Lung (tissue), 12 donors: Measurements from ENCODE around the gene SEMA5A. TPM values are rescaled to one million over a fixed set of nuclear protein-coding genes. Genes with fewer than 3 reads are reported as not detected.
A peak's percentile ranks its signal among the peaks of the same experiment; 100 is the strongest.

Experiments used
- ATAC-seq: fragments of 200-7000 bp; cut with Tn5 transposase; one replicate; pipeline ENCODE4 v1.9.1; 2020; ENCODE audit warnings: moderate number of reproducible peaks; ENCODE audit not compliant: insufficient read depth, low FRiP score
- DNase-seq, 3 donors: peaks; one replicate each; pipeline ENCODE4 v3.0.0-alpha.2; 2013 to 2017
- H3K27ac ChIP-seq, 2 donors: one replicate each; pipeline ENCODE4 v1.5.1; 2013; ENCODE audit warnings: mild to moderate bottlenecking in 2 of 2, moderate library complexity in 2 of 2, control low read depth in 1 of 2, inconsistent platforms in 1 of 2, low read depth in 1 of 2, low read length in 1 of 2
- H3K27me3 ChIP-seq, 3 donors: one replicate each; pipeline ENCODE4 v1.5.1; 2013; ENCODE audit warnings: low read length in 2 of 3; ENCODE audit not compliant: control insufficient read depth in 3 of 3, insufficient read depth in 3 of 3
- H3K36me3 ChIP-seq, 4 donors: one replicate each; pipeline ENCODE4 v1.5.1; 2013; ENCODE audit warnings: low read length in 4 of 4, mild to moderate bottlenecking in 1 of 4, moderate library complexity in 1 of 4; ENCODE audit not compliant: control insufficient read depth in 4 of 4, insufficient read depth in 4 of 4
- H3K4me1 ChIP-seq, 5 donors: one replicate each; pipeline ENCODE4 v1.5.1; 2013; ENCODE audit warnings: low read length in 5 of 5, mild to moderate bottlenecking in 2 of 5, moderate library complexity in 1 of 5; ENCODE audit not compliant: control insufficient read depth in 5 of 5, insufficient read depth in 5 of 5
- H3K4me3 ChIP-seq: one replicate; pipeline ENCODE4 v1.5.1; 2013; ENCODE audit warnings: mild to moderate bottlenecking, control low read depth, moderate library complexity
- H3K9ac ChIP-seq, 2 donors: one replicate each; pipeline ENCODE4 v1.5.1; 2013; ENCODE audit warnings: low read length in 2 of 2, control low read depth in 1 of 2; ENCODE audit not compliant: insufficient read depth in 1 of 2
- H3K9me3 ChIP-seq, 4 donors: one replicate each; pipeline ENCODE4 v1.5.1; 2013; ENCODE audit warnings: low read length in 3 of 4, mild to moderate bottlenecking in 1 of 4, moderate library complexity in 1 of 4; ENCODE audit not compliant: control insufficient read depth in 4 of 4, insufficient read depth in 3 of 4
- WGBS, 2 donors: extraction: QIAGEN DNeasy Blood & Tissue Kit; methylation state at CpG; one replicate each; pipeline ENCODE4 v1.1.7; 2013; 5-methylcytosine and 5-hydroxymethylcytosine counted together
- polyA plus RNA-seq, 2 donors: library from polyadenylated mRNA; stranded (reverse); fragments of 200-250 nt; gene quantifications; one replicate each; pipeline ENCODE4 v1.2.1, GENCODE V29; 2013
- total RNA-seq, 2 donors: library from RNA; depleted of rRNA in 1 of 2; stranded (reverse); fragments of >200 nt in 1 of 2; gene quantifications; one replicate each; pipeline ENCODE4 v1.2.1, GENCODE V29; 2014 to 2021
- TF ChIP-seq, protein P1 (sequence below): IDR thresholded peaks from 2 replicates; pipeline ENCODE4 v1.5.1; 2012; ENCODE audit warnings: mild to moderate bottlenecking; ENCODE audit errors: control extremely low read depth, extremely low read depth
- donor health status: control.
- donor health status: control.
- donor health status: Bipolar disorder and iron deficiency.
- donor health status: healthy.
- donor health status: DM: yes; HTN: yes; CAD: no.

Gene SEMA5A
- total and polyA plus RNA-seq, 4 donors = 3.1 to 44.9 (median 13.7) TPM

DNA sequence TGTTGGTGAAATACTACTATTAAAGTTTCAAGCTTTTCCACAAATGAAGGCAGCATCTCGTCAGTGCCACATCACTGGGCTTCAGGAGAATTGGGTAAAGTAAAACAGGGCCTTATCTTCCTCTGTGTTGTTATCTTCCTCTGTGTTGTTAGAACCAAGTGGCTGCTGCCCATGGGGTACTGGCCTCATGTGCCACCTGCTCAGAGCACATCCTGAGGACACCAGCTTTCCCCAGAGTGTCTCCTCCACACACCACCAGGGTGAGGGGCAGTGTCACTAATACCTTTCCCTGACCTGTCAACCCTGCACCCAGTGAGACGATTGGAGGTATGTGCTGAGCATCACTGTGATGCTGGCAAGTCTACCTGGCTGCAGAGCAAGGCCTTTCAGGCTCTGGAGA is 499.9 kb downstream of the SEMA5A start:
- peaks cover 3 to 13% (median 5%) of the 10 kb centered on the region in 4 donors for H3K36me3 ChIP-seq
- H3K9ac ChIP-seq = no peak overlapping the region
- TF ChIP-seq, protein P1, sequence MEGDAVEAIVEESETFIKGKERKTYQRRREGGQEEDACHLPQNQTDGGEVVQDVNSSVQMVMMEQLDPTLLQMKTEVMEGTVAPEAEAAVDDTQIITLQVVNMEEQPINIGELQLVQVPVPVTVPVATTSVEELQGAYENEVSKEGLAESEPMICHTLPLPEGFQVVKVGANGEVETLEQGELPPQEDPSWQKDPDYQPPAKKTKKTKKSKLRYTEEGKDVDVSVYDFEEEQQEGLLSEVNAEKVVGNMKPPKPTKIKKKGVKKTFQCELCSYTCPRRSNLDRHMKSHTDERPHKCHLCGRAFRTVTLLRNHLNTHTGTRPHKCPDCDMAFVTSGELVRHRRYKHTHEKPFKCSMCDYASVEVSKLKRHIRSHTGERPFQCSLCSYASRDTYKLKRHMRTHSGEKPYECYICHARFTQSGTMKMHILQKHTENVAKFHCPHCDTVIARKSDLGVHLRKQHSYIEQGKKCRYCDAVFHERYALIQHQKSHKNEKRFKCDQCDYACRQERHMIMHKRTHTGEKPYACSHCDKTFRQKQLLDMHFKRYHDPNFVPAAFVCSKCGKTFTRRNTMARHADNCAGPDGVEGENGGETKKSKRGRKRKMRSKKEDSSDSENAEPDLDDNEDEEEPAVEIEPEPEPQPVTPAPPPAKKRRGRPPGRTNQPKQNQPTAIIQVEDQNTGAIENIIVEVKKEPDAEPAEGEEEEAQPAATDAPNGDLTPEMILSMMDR = no peak
- H3K9me3 ChIP-seq = peaks cover 0 to 4% (median 0%) of the 10 kb centered on the region in 4 donors
- 75 to 89% methylated on average over 2 of the region's 2 CpGs for WGBS, 2 donors
- H3K27ac ChIP-seq = peak overlapping the region; percentile 34 to 38
- no peak for DNase-seq
- no peak overlapping the region for H3K4me3 ChIP-seq
- peaks cover 0 to 6% (median 0%) of the 10 kb centered on the region in 5 donors for H3K4me1 ChIP-seq
- ATAC-seq = no peak
- no peaks in the 10 kb centered on the region for H3K27me3 ChIP-seq

DNA sequence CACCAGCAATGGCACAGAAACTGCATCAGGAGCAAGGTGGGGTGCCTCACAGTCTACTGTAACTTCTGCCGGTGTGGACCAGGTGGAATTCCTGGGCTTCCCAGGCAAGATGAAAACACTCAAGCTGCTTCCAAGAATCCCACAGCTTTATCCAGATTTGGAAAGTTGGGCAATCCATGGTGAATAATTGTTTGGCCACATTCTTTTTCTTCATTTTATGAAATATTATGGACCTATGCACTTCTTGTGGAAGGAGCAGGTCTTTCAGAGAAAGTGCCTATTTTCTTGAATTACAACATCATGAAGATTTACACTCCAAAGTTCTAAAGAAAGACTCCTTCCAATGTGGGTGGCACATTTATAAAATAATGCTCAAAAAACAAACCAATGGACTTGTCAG is 503.6 kb downstream of the SEMA5A start:
- H3K4me1 ChIP-seq = no peaks in the 10 kb centered on the region
- WGBS, 2 donors = 88 to 100% methylated on average over 1 of the region's 1 CpG
- H3K27me3 ChIP-seq = no peaks in the 10 kb centered on the region
- peaks cover 0 to 3% (median 0%) of the 10 kb centered on the region in 4 donors for H3K9me3 ChIP-seq
- TF ChIP-seq, protein P1 = no peak
- H3K27ac ChIP-seq = no peak overlapping the region
- DNase-seq = no peak
- no peak for ATAC-seq
- H3K9ac ChIP-seq = no peak overlapping the region
- peaks cover 3 to 16% (median 5%) of the 10 kb centered on the region in 4 donors for H3K36me3 ChIP-seq
- no peak overlapping the region for H3K4me3 ChIP-seq

DNA sequence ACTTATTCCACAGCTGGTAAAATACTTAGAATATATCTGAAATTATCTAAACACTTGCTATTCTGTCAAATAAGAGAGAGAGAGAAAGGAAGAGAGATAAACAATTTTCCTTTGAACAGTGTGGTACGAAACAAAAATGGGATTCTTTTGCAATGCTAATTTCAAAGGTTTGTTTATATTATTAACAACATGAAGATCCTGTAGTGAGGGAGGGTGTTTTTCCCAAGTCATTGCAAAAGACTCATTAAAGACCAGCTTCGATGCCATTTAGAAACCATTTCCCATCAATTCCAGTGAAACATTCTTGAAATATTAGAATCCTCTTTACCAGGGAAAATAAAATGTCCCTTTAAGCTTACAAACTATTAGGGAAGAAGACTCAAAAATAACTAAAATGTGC is 505.4 kb downstream of the SEMA5A start:
- H3K9me3 ChIP-seq = peaks cover 0 to 3% (median 0%) of the 10 kb centered on the region in 4 donors
- TF ChIP-seq, protein P1 = no peak
- WGBS, 2 donors = 60 to 65% methylated on average over 2 of the region's 2 CpGs
- H3K36me3 ChIP-seq = peaks cover 3 to 16% (median 5%) of the 10 kb centered on the region in 4 donors
- no peaks in the 10 kb centered on the region for H3K27me3 ChIP-seq
- ATAC-seq (no peak), DNase-seq (peak in 1 of 3 donors; percentile 22)
- H3K9ac ChIP-seq = no peak overlapping the region
- H3K4me1 ChIP-seq = peaks cover 0 to under 1% (median 0%) of the 10 kb centered on the region in 5 donors
- H3K27ac ChIP-seq = no peak overlapping the region
- no peak overlapping the region for H3K4me3 ChIP-seq

GRCh38 chr5:9037048-9037447 is 508.8 kb downstream of the SEMA5A start:
- peaks cover 0 to 2% (median 0%) of the 10 kb centered on the region in 4 donors for H3K9me3 ChIP-seq
- WGBS, 2 donors = 55 to 60% methylated on average over 3 of the region's 3 CpGs
- TF ChIP-seq, protein P1 = no peak
- no peak overlapping the region for H3K9ac ChIP-seq
- H3K27me3 ChIP-seq = no peaks in the 10 kb centered on the region
- DNase-seq (no peak), ATAC-seq (no peak)
- H3K4me1 ChIP-seq = peaks cover 0 to 11% (median 5%) of the 10 kb centered on the region in 5 donors
- H3K27ac ChIP-seq = no peak overlapping the region
- H3K36me3 ChIP-seq = peaks cover 0 to 2% (median 1%) of the 10 kb centered on the region in 4 donors
- no peak overlapping the region for H3K4me3 ChIP-seq
